ENCODE measurements around the gene TMEM117.
"Not testable (repeated sequence)": the region's sequence is repeated elsewhere in the genome, so short reads cannot be mapped to it uniquely, and the experiment has no call there.

TMEM117 gene

DNA sequence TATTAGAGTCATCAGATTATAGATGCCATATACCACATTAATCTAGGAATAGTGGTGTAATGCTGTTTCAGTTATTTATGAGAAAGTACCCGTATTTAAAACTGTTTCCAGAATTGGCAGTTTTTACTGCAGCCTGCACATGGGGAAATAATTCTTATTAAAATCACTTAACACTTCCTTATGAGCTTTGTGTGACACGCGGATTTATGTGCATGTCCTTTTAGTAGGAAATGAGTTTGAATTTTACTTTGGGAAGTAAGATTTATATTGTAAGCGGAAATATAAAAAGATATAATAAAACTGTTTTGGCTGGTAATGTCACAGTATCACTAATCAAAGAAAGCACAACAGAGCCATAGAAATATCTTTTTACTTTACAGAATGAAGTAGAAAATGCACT is 132.9 kb downstream of the TMEM117 start:
- DNase-seq, result no peak

- DNase-seq, result no peak
These were observed 134.0 kb downstream of the TMEM117 start for GRCh38 chr12:43969882-43970281.

- DNase-seq, result no peak
These were observed 137.5 kb downstream of the TMEM117 start for GRCh38 chr12:43973385-43973784.

DNA sequence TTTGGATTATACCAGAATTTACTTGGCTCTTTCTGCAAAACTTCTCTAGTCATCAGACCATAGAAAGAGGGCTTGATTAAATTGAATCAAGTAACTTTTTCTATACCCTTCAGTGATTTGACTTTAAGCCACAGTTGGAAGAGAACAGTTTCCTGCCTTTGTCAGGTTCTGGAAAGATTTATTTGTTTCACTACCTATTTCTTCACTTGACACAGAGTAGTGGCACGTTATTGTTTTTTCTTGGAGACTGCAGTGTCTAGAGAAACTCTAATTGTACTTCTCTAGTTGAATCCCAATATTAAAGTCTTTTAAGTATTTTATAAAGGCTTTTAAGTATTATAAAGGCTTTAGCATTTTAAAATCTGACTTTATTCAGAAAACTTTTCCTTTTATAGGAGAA is 138.1 kb downstream of the TMEM117 start:
- no peak for DNase-seq

DNA sequence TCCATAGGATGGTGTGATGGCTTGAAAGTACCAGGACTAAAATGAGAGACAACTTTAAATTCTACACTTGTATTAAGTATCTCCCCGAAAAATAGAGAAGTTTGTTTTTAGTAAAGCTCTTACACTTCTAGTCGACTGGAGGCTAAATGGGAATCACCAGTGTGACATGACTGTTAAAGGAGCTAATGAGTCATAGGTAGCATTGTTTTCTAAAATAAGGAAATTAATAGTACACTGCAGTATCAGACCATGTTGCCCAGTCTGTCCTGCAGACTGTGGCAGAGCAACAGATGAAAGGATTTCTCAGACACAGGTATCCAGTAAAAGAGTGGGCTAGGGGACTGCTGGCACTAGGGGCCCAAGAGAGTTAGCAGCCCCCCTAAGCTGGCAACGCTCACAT is 140.1 kb downstream of the TMEM117 start:
- no peak for DNase-seq

DNA sequence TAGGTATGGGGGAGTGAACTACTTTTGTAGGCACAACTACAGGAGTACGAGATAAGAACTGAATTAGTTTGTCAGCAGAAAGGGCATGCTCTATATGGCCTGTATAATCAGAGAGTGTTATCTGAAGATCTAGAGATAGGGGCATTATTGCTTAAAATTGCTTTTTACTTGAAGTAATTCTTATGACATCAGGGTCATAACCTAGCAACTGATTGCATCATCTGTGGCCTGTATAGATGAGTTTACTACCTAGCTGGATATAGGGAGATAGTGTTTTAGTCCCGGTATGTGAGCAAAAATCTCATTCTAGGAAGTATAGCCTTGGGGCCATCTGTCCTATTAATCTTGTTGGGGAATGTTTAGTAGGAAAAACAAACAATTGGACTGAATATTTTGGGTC is 142.7 kb downstream of the TMEM117 start:
- no peak for DNase-seq

DNA sequence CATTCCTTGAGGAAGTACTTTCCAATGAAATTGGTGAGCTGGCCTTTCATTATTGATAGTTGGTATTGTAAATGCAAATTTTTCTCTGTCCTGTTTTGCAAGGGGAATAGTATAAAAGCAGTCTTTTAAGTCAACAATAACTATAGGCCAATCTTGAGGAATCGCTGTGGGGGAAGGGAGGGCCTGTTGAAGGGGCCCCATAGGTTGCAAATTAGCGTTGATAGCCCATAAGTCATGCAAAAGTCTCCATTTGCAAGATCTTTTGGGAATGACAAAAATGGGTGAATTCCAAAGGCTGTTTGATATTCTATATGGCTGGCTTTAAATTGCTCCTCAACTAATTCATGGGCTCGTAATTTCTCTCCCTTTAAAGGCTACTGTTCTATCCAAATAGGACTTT is 143.6 kb downstream of the TMEM117 start:
- no peak for DNase-seq

GRCh38 chr12:43980627-43981191 is 144.8 kb downstream of the TMEM117 start:
- no peak for DNase-seq

- DNase-seq, result no peak
These were observed 145.8 kb downstream of the TMEM117 start for GRCh38 chr12:43981726-43982125.

DNA sequence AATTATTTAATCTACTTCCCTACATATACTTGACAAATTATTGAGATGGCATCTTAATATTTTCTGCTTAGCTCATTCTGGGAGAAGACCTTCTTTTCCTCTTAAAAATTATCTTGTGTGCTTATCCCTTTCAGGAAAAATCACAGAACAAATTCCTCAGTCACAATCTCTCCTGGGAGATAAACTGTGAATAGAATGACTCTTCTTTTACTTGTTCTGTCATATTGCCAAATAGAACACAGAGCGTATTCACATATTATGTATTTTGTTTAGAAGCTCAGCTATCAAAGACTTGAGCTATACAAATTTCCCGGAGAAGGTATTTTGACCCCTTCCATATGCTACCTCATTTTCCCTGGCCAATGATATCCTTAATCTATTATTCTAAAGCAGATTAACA is 146.7 kb downstream of the TMEM117 start:
- no peak for DNase-seq

DNA sequence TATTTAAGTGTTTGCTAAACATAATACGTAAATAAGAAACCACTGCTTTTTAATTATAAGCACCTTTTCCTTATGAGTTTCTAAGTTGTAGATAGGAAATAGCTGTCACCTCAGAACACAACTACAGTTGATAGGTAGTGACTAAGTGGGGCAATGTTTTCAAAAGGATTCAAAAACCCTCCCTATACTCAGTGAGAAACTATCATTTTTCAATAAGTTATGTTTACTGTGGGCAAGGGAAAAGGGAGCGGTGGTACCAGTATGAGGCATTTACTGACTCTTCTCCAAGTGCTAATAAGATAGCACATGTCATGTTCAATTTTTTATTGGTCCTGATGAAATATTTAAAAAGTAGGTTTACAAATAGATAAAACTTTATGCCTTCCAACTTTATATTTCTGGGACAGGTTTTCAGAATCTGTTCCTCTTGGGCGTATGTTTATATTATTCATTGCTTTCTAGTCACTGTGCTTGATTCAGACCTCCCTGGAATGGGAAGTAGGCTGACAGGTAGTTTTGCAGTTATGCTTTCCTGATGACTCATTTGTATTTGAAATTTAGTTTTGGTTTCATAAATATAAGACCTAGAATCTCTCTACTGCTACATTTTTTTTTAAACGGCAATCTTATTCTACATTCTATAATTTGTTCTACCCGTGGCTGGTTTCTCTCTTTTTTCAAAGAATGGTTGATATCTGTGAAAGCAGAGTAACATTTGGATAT is 153.1 kb downstream of the TMEM117 start:
- DNase-seq, result no peak

DNA sequence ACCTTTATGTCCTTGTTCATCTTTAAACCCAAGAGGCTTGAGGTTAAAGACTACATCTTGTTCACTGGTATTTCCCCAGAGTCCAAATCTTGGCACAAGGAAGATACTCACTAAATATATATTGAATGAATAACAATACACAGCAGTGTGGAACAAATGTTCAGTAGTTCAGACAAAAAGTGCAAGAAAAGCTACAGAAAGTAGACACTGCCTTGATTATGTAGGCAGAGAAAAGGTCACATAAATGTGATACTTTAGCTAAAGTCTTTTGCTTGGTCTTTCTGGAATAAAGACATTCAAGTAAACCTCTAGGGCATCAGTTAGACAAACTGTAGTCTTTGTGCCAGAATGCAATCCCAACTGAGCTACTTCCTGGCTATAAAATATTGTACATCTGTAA is 157.0 kb downstream of the TMEM117 start:
- DNase-seq, result no peak

GRCh38 chr12:44000309-44000952 is 164.6 kb downstream of the TMEM117 start:
- peak; percentile 31 for DNase-seq

- no peak for DNase-seq
These were observed 166.7 kb downstream of the TMEM117 start for GRCh38 chr12:44002607-44003006.

GRCh38 chr12:44003721-44004120 is 167.8 kb downstream of the TMEM117 start:
- DNase-seq, result no peak

GRCh38 chr12:44015333-44015941 is 179.6 kb downstream of the TMEM117 start:
- no peak for DNase-seq

GRCh38 chr12:44017216-44017615 is 181.3 kb downstream of the TMEM117 start:
- no peak for DNase-seq

- DNase-seq, result no peak
These were observed 183.2 kb downstream of the TMEM117 start for GRCh38 chr12:44019118-44019517.

DNA sequence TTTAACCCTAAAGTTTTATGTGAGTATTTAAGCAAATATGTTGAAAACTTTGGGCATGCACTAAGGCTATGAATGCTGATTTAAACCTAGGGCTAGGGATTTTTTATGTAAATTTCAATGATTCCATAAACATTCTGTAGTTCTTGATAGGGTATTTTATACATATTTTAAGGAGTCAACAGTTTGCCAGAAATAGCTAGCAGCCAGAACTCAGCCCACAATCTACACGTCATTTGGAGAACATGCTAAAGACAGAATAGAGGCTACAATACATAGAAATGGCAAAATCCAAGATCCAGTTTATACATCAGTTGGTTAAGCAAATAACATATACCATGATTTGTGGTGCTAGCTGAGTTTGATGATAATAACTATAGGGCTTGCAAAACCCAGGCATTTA is 184.7 kb downstream of the TMEM117 start:
- DNase-seq, result no peak

GRCh38 chr12:44021471-44021971 is 185.6 kb downstream of the TMEM117 start:
- DNase-seq, result no peak

DNA sequence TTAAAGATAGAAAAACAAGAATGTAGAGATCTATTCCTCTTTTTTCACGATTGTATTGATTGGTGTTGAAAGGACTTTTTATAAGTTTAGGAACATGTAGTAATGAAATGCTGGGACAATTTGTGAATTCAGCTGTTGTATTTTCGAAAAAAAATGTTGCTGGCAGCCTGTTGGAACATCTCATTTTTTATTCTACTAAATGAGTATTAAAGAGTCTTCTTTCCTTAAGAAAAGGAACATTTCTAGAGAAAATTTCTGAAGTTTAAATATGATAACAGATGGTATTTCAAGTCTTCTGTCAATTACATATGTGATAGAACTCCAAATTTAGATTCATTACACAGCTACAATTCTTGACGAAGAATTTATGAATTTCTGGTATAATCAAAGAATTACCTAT is 189.6 kb downstream of the TMEM117 start:
- DNase-seq, result no peak

- DNase-seq, result no peak
These were observed 190.2 kb downstream of the TMEM117 start for GRCh38 chr12:44026046-44026445.

DNA sequence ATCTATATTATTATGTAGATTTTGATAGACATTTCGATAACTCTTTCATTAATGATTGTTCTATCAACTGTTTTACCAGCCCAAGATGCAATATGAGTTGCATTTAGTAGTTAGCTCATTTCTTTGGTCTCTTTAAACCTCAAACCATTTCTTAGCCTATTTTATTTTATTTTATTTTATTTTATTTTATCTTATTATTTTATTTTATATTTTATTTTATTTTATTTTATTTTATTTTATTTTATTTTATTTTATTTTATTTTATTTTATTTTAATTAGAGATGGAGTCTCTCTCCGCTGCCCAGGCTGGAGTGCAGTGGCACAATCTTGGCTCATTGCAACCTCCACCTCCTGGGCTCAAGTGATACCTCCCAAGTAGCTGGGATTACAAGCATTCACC is 191.0 kb downstream of the TMEM117 start:
- not testable (repeated sequence) for DNase-seq

DNA sequence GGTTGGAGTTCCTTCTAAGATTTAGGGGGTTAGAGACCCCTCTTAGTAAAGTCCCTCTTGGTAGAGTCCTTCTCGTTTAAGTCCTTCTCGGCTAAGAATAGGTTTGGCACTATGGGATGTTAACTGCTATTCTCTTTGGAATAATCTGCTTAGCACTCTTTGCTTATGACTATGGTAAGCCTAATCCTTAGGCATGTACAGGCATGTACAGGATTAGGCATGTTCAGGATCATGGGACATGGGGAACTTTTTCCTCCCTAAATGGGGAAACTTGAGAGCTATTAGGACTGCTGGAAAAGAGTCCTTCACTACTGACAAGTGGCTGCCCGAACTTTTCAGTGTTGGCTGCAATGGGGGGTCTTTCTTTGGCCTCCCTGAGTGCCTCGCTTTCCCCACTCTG is 193.3 kb downstream of the TMEM117 start:
- DNase-seq, result no peak
